Measurements from ENCODE around the gene CREBBP.

The CREBBP gene

GRCh38 chr16:3687792-3688191 is 192.7 kb downstream of the CREBBP start:
- TF ChIP-seq CTCF (IDR thresholded peaks at IDR 0.05; ENCODE audit: borderline replicate concordance, control extremely low read depth, extremely low read depth, insufficient read depth, missing control alignments), result no peak
- in situ Hi-C loops (cut with MboI; ENCODE audit: low sequenced_read_pairs, unreplicated experiment), result no loop called here
- no peak for DNase-seq (ENCODE audit: low spot score)

- no peak for DNase-seq (ENCODE audit: low spot score)
- in situ Hi-C loops (cut with MboI; ENCODE audit: low sequenced_read_pairs, unreplicated experiment), result no loop called here
- TF ChIP-seq CTCF (IDR thresholded peaks at IDR 0.05; ENCODE audit: borderline replicate concordance, control extremely low read depth, extremely low read depth, insufficient read depth, missing control alignments), result no peak
Measured at GRCh38 chr16:3687021-3687420, 193.5 kb downstream of the CREBBP start.

GRCh38 chr16:3681206-3681605 is 199.3 kb downstream of the CREBBP start:
- DNase-seq (ENCODE audit: low spot score), result no peak
- in situ Hi-C loops (cut with MboI; ENCODE audit: low sequenced_read_pairs, unreplicated experiment), result no loop called here
- no peak for TF ChIP-seq CTCF (IDR thresholded peaks at IDR 0.05; ENCODE audit: borderline replicate concordance, control extremely low read depth, extremely low read depth, insufficient read depth, missing control alignments)

- DNase-seq (ENCODE audit: low spot score), result no peak
- in situ Hi-C loops (cut with MboI; ENCODE audit: low sequenced_read_pairs, unreplicated experiment), result no loop called here
- no peak for TF ChIP-seq CTCF (IDR thresholded peaks at IDR 0.05; ENCODE audit: borderline replicate concordance, control extremely low read depth, extremely low read depth, insufficient read depth, missing control alignments)
Measured at GRCh38 chr16:3677994-3678393, 202.5 kb downstream of the CREBBP start.

GRCh38 chr16:3675601-3676130 is 204.8 kb downstream of the CREBBP start:
- no peak for TF ChIP-seq CTCF (IDR thresholded peaks at IDR 0.05; ENCODE audit: borderline replicate concordance, control extremely low read depth, extremely low read depth, insufficient read depth, missing control alignments)
- peak; percentile 27 for DNase-seq (ENCODE audit: low spot score)
- in situ Hi-C loops (cut with MboI; ENCODE audit: low sequenced_read_pairs, unreplicated experiment), result no loop called here

All from GM13976 (cell line).